Measurements from ENCODE around the gene METRNL. TPM values are rescaled to one million over a fixed set of nuclear protein-coding genes. Genes with fewer than 3 reads are reported as not detected.
"Not testable (repeated sequence)": the region's sequence is repeated elsewhere in the genome, so short reads cannot be mapped to it uniquely, and the experiment has no call there.

Gene METRNL
- total and polyA plus RNA-seq, 3 experiments from 2014 or later = 2.6 to 22.9 (median 22.3) TPM

- H3K27ac ChIP-seq (ENCODE audit: low read depth, low read length); H3K36me3 ChIP-seq (ENCODE audit: insufficient read depth, low read length); H3K4me3 ChIP-seq (ENCODE audit: low read length); DNase-seq; H3K27ac Mint-ChIP-seq; H3K9me3 Mint-ChIP-seq; H3K9me3 ChIP-seq (ENCODE audit: low read length); H3K4me1 Mint-ChIP-seq; H3K27me3 ChIP-seq (ENCODE audit: insufficient read depth, low read length, poor library complexity, severe bottlenecking); H3K36me3 Mint-ChIP-seq; POLR2A ChIA-PET; CTCF ChIA-PET; H3K4me1 ChIP-seq (ENCODE audit: insufficient read depth, low read length); H3K4me3 Mint-ChIP-seq: not testable (repeated sequence)
- peaks cover 6 to 23% of the 10 kb centered on the region in 2 donors for H3K27me3 Mint-ChIP-seq
These were observed 60.3 kb downstream of the METRNL start for GRCh38 chr17:83139541-83140248.

DNA sequence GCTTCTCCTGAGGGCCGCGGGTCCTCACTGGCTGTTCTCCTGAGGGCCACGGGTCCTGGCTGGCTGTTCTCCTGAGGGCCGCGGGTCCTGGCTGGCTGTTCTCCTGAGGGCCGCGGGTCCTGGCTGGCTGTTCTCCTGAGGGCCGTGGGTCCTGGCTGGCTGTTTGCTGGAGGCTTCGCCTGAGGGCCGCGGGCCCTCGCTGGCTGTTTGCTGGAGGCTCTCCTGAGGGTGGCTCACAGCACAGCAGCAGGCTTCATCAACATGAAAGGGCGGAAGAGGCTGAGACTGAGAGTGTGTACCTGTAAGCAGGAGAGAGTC, 60.8 kb downstream of the METRNL start:
- H3K4me3 Mint-ChIP-seq; H3K4me1 ChIP-seq (ENCODE audit: insufficient read depth, low read length); H3K9me3 ChIP-seq (ENCODE audit: low read length); H3K36me3 ChIP-seq (ENCODE audit: insufficient read depth, low read length); H3K9me3 Mint-ChIP-seq; H3K27me3 ChIP-seq (ENCODE audit: insufficient read depth, low read length, poor library complexity, severe bottlenecking); POLR2A ChIA-PET; H3K4me3 ChIP-seq (ENCODE audit: low read length); H3K27ac ChIP-seq (ENCODE audit: low read depth, low read length); H3K36me3 Mint-ChIP-seq; DNase-seq; H3K27ac Mint-ChIP-seq; CTCF ChIA-PET; H3K4me1 Mint-ChIP-seq: not testable (repeated sequence)
- peaks cover 6 to 25% of the 10 kb centered on the region in 2 donors for H3K27me3 Mint-ChIP-seq

DNA sequence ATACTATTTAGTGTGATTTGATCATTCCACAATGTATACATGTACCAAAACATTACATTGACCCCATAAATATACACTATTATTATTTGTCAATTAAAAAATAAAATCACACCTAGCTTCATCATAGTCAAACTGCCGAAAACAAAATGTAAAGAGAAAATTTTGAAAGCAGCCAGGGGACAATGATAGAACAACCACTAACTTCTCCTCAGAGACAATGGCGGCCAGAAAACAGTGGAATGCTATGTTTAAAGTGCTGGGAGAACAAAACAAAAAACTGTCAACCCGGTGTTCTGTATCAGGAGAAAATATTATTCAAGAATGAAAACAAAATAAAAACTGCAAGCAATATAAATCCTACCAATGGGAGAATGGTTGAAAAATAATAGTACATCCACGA, 63.2 kb downstream of the METRNL start:
- no peak overlapping the region for H3K4me3 Mint-ChIP-seq
- H3K27ac ChIP-seq (ENCODE audit: low read depth, low read length) = no peak overlapping the region
- H3K36me3 ChIP-seq (ENCODE audit: insufficient read depth, low read length) = no peaks in the 10 kb centered on the region
- no peaks in the 10 kb centered on the region for H3K36me3 Mint-ChIP-seq
- H3K9me3 ChIP-seq (ENCODE audit: low read length) = no peaks in the 10 kb centered on the region
- ChIA-PET CTCF (no interaction called here), POLR2A (no interaction called here)
- no peaks in the 10 kb centered on the region for H3K4me1 Mint-ChIP-seq
- H3K27me3 ChIP-seq (ENCODE audit: insufficient read depth, low read length, poor library complexity, severe bottlenecking) = peaks cover under 1% of the 10 kb centered on the region
- no peak overlapping the region for H3K27ac Mint-ChIP-seq
- no peak for DNase-seq
- H3K9me3 Mint-ChIP-seq = peaks cover 0 to 9% (median 0%) of the 10 kb centered on the region in 5 donors
- H3K4me1 ChIP-seq (ENCODE audit: insufficient read depth, low read length) = no peaks in the 10 kb centered on the region
- peaks cover 8 to 13% of the 10 kb centered on the region in 2 donors for H3K27me3 Mint-ChIP-seq
- H3K4me3 ChIP-seq (ENCODE audit: low read length) = no peak overlapping the region

DNA sequence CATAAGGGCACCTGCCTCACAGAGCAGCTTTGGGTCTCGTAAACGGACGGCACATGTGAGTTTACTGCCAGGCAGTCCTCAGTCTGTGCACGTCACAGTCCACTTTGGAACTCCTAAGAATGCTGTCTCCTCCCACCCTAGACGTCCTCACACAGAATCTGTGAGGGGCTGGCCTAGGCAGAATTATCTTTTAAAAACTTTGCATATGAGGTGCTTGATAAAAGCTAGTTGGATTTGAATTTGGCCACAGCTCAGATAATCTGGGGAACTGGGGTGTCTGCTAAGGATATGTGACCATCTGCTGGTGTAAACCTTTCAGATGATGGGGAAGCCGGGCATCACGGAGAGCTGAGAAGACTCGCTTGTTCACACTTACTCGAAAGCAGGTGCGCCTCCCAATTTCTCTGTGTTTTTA, 64.4 kb downstream of the METRNL start:
- Histone ChIP-seq H3K9me3 (ENCODE audit: low read length) (no peaks in the 10 kb centered on the region), H3K27ac (ENCODE audit: low read depth, low read length) (no peak overlapping the region), H3K4me1 (ENCODE audit: insufficient read depth, low read length) (no peaks in the 10 kb centered on the region), H3K36me3 (ENCODE audit: insufficient read depth, low read length) (no peaks in the 10 kb centered on the region), H3K4me3 (ENCODE audit: low read length) (no peak overlapping the region), H3K27me3 (ENCODE audit: insufficient read depth, low read length, poor library complexity, severe bottlenecking) (no peaks in the 10 kb centered on the region)
- peaks cover 8 to 13% of the 10 kb centered on the region in 2 donors for H3K27me3 Mint-ChIP-seq
- ChIA-PET CTCF (no interaction called here), POLR2A (no interaction called here)
- no peak overlapping the region for H3K4me3 Mint-ChIP-seq
- DNase-seq = no peak
- peak overlapping the region in 1 of 8 donors; percentile 15 for H3K27ac Mint-ChIP-seq
- no peaks in the 10 kb centered on the region for H3K4me1 Mint-ChIP-seq
- peaks cover 0 to 9% (median 0%) of the 10 kb centered on the region in 5 donors for H3K9me3 Mint-ChIP-seq
- no peaks in the 10 kb centered on the region for H3K36me3 Mint-ChIP-seq

Other genes with a start within 250 kb of the METRNL start
- gene ZNF750, start 239.6 kb upstream of the METRNL start, total RNA-seq = not detected
- gene ZNF750, start 239.6 kb upstream of the METRNL start, polyA plus RNA-seq = not detected